ENCODE data around the gene APH1B. TPM values are rescaled to one million over a fixed set of nuclear protein-coding genes. Genes with fewer than 3 reads are reported as not detected.
A peak's percentile ranks its signal among the peaks of the same experiment; 100 is the strongest.
"Not testable (repeated sequence)": the region's sequence is repeated elsewhere in the genome, so short reads cannot be mapped to it uniquely, and the experiment has no call there.

Gene APH1B
- total and polyA plus RNA-seq, 3 experiments from 2014 or later: 6.7 to 13.1 (median 9.2) TPM

DNA sequence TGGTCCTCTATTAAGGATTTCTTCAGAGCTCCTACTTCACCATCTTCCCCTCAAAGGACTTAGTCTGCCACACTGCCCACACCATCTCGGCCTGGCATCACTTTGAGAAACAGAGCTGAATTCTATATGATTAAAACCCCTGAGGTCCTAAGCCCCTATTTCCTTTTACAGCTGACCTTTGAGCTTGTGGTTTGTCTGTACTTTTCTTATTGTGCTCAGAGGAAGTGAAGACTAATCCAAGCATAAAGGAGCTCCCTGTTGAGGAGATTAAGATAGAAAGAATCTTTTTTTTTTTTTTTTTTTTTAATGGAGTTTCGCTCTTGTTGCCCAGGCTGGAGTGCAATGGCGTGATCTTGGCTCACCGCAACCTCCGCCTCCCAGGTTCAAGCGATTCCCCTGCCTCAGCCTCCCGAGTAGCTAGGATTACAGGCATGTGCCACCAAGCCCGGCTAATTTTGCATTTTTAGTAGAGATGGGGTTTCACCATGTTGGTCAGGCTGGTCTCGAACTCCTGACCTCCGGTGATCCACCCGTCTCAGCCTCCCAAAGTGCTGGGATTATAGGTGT, 65.7 kb downstream of the APH1B start:
- H3K4me1 ChIP-seq (ENCODE audit: insufficient read depth, low read length); H3K36me3 Mint-ChIP-seq; CTCF ChIA-PET; H3K9me3 ChIP-seq (ENCODE audit: low read length); H3K27ac Mint-ChIP-seq; H3K4me3 Mint-ChIP-seq; H3K4me3 ChIP-seq (ENCODE audit: low read length); H3K36me3 ChIP-seq (ENCODE audit: insufficient read depth, low read length); H3K9me3 Mint-ChIP-seq; DNase-seq; H3K4me1 Mint-ChIP-seq; H3K27ac ChIP-seq (ENCODE audit: low read depth, low read length); H3K27me3 ChIP-seq (ENCODE audit: insufficient read depth, low read length, poor library complexity, severe bottlenecking): not testable (repeated sequence)
- peaks cover 12 to 46% of the 10 kb centered on the region in 2 donors for H3K27me3 Mint-ChIP-seq
- POLR2A ChIA-PET: interaction anchor here (0.6 kb wide), 1 partner anchor 806 kb away, joined by 9 read pairs; no protein-coding TSS in a partner anchor

DNA sequence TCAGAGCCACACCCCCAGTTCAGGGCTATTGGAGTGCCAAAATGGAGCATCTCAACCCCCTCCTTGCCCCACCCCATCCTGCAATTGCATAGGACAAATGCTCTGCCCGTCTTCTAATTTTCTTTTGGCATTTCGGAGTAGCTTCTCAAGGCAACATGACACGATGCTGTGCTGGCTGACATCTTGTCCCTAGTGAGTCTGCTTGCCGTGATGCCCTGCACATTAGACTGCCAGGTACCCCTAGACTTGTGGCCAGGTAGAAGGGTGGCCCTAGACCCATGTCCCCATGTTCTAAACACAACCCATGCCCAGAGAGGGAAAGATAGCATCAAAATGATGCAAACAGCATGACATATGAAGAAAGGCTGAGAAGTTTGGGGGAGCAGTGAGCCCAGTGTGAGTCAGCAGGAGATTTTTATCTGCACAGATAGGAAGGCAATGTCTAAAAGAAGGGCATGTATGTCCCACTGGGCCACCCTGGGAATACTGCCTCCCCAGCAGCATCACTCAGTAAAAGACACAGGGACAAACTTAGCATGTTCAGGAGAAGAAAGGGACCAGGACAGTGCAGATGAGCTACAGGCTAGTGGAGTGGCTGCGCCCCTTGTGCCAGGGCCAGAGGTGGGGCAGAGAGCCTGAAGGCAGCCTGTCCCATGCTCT, 67.5 kb downstream of the APH1B start:
- Mint-ChIP-seq H3K4me3 (no peak overlapping the region), H3K4me1 (no peaks in the 10 kb centered on the region), H3K9me3 (no peaks in the 10 kb centered on the region), H3K27me3 (peaks cover 12 to 42% of the 10 kb centered on the region in 2 donors), H3K27ac (no peak overlapping the region), H3K36me3 (no peaks in the 10 kb centered on the region)
- CTCF ChIA-PET: no interaction called here
- no peak overlapping the region for H3K4me3 ChIP-seq (ENCODE audit: low read length)
- no peaks in the 10 kb centered on the region for H3K36me3 ChIP-seq (ENCODE audit: insufficient read depth, low read length)
- POLR2A ChIA-PET: no interaction called here
- H3K27ac ChIP-seq (ENCODE audit: low read depth, low read length): peak overlapping the region; percentile 16
- no peaks in the 10 kb centered on the region for H3K27me3 ChIP-seq (ENCODE audit: insufficient read depth, low read length, poor library complexity, severe bottlenecking)
- DNase-seq: no peak
- no peaks in the 10 kb centered on the region for H3K9me3 ChIP-seq (ENCODE audit: low read length)
- no peaks in the 10 kb centered on the region for H3K4me1 ChIP-seq (ENCODE audit: insufficient read depth, low read length)

DNA sequence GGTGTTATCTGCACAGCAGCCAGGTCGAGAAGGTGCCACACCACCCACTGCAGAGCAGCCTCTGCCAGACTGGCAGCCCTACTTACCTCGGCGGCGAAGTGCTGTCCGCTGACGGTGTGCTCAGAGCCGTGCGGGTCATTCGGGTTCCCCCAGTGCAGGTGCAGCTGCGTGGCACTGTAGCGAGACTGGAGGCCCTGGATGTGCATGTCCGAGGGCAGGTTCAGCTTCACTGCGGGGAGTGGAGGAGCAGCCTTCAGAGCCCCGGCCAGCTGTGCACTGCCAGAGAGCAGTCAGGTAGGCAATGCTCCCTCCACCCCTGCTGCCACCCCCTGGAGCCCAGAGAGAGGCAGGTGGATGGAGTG, 68.0 kb downstream of the APH1B start:
- H3K9me3 Mint-ChIP-seq: no peaks in the 10 kb centered on the region
- ChIA-PET POLR2A (no interaction called here), CTCF (no interaction called here)
- H3K4me3 Mint-ChIP-seq: no peak overlapping the region
- H3K36me3 Mint-ChIP-seq: no peaks in the 10 kb centered on the region
- Histone ChIP-seq H3K27ac (ENCODE audit: low read depth, low read length) (no peak overlapping the region), H3K27me3 (ENCODE audit: insufficient read depth, low read length, poor library complexity, severe bottlenecking) (no peaks in the 10 kb centered on the region), H3K4me1 (ENCODE audit: insufficient read depth, low read length) (no peaks in the 10 kb centered on the region), H3K36me3 (ENCODE audit: insufficient read depth, low read length) (no peaks in the 10 kb centered on the region), H3K4me3 (ENCODE audit: low read length) (no peak overlapping the region), H3K9me3 (ENCODE audit: low read length) (no peaks in the 10 kb centered on the region)
- DNase-seq: no peak
- H3K27ac Mint-ChIP-seq: no peak overlapping the region
- no peaks in the 10 kb centered on the region for H3K4me1 Mint-ChIP-seq
- peaks cover 9 to 37% of the 10 kb centered on the region in 2 donors for H3K27me3 Mint-ChIP-seq

DNA sequence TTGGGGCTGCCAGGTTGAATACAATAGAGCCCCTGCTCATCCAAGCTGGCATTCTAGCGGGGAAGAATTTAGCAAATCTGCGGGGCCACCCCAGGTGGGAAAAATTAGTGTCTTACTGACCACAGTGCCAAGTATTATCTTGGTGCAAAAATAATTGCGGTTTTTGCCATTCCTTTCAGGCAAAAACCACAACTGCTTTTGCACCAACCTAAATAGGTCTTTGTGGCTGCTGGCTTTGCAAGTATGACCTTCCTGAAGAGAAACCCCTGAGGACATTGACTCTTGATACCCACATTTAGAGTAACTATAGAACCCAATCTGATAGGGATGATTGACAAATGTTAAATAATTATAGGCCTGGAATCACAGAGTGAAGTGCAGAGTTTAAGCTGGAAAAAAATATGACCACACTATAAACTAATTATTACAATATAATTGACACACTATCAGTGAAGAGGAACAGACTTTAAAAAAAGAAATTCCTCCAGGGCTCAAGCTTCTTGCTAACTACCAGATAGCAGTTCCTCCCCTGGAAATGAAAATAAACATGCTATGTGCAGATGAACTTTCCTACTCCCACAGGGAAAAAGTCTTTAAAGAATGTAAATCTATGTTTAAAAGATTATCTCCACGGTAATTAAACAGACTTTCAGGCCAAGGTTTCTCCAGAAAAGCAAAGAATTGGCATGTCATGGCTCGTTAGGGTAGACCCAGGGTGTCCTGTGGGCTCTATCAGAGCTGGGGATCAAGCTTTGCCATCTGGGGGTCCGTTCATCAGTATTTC, 69.9 kb downstream of the APH1B start:
- CTCF ChIA-PET: no interaction called here
- Histone ChIP-seq H3K4me3 (ENCODE audit: low read length) (no peak overlapping the region), H3K27ac (ENCODE audit: low read depth, low read length) (no peak overlapping the region), H3K9me3 (ENCODE audit: low read length) (no peaks in the 10 kb centered on the region), H3K36me3 (ENCODE audit: insufficient read depth, low read length) (no peaks in the 10 kb centered on the region), H3K27me3 (ENCODE audit: insufficient read depth, low read length, poor library complexity, severe bottlenecking) (no peaks in the 10 kb centered on the region), H3K4me1 (ENCODE audit: insufficient read depth, low read length) (no peaks in the 10 kb centered on the region)
- Mint-ChIP-seq H3K27ac (peak overlapping the region in 1 of 8 donors; percentile 44), H3K4me3 (no peak overlapping the region), H3K36me3 (no peaks in the 10 kb centered on the region), H3K4me1 (no peaks in the 10 kb centered on the region), H3K27me3 (peaks cover 11 to 24% of the 10 kb centered on the region in 2 donors), H3K9me3 (no peaks in the 10 kb centered on the region)
- no peak for DNase-seq
- POLR2A ChIA-PET: no interaction called here

DNA sequence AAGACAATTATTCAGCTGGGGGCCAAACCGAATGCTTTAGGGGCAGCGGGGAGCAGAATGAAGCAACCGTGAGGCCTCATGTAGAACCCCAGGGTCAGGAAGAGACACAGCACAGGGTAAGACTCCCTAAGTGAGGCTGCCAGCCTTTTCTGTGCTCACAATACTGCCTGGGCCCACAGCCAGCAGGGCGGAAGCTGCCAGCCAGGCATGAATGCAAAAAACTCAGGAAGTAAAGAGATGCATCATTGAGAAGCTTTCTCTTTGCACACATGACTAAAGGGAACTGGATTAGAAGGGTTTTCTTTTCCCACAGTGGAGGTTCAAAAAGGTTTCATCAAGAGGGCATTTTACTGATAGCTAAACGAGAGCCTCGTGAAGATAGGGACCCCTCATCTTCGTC, 71.0 kb downstream of the APH1B start:
- Histone ChIP-seq H3K27ac (ENCODE audit: low read depth, low read length) (no peak overlapping the region), H3K9me3 (ENCODE audit: low read length) (no peaks in the 10 kb centered on the region), H3K4me1 (ENCODE audit: insufficient read depth, low read length) (no peaks in the 10 kb centered on the region), H3K4me3 (ENCODE audit: low read length) (no peak overlapping the region), H3K36me3 (ENCODE audit: insufficient read depth, low read length) (no peaks in the 10 kb centered on the region), H3K27me3 (ENCODE audit: insufficient read depth, low read length, poor library complexity, severe bottlenecking) (no peaks in the 10 kb centered on the region)
- ChIA-PET POLR2A (no interaction called here), CTCF (interaction anchor here (1.0 kb wide), 1 partner anchor 8 kb away, joined by 4 read pairs; no protein-coding TSS in a partner anchor)
- no peak overlapping the region for H3K4me3 Mint-ChIP-seq
- H3K4me1 Mint-ChIP-seq: no peaks in the 10 kb centered on the region
- peaks cover 11 to 24% of the 10 kb centered on the region in 2 donors for H3K27me3 Mint-ChIP-seq
- no peaks in the 10 kb centered on the region for H3K36me3 Mint-ChIP-seq
- no peak overlapping the region for H3K27ac Mint-ChIP-seq
- no peaks in the 10 kb centered on the region for H3K9me3 Mint-ChIP-seq
- DNase-seq: no peak

DNA sequence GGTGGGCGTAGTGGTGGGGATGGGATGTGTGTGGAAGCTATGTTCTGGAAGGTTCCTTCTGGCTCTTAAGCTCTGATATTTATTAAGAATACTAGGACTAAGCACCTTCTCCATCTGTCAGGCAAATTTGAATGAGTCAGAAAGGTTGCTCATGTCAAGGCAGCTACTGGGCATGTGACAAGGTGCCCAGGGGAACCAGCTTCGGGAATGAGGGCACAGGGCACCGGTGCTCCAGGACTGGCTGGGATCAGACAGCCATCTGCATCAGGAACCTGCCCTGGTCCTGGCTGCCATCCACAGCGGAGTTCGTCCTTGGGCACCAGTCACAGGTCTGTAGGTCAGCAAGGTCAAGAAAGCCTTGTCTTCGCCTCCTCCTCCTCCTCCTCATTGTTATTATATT, 71.8 kb downstream of the APH1B start:
- H3K9me3 Mint-ChIP-seq: no peaks in the 10 kb centered on the region
- ChIA-PET CTCF (interaction anchor here (1.0 kb wide), 1 partner anchor 9 kb away, joined by 4 read pairs; no protein-coding TSS in a partner anchor), POLR2A (no interaction called here)
- no peaks in the 10 kb centered on the region for H3K36me3 Mint-ChIP-seq
- H3K36me3 ChIP-seq (ENCODE audit: insufficient read depth, low read length): no peaks in the 10 kb centered on the region
- no peaks in the 10 kb centered on the region for H3K27me3 ChIP-seq (ENCODE audit: insufficient read depth, low read length, poor library complexity, severe bottlenecking)
- no peaks in the 10 kb centered on the region for H3K9me3 ChIP-seq (ENCODE audit: low read length)
- H3K4me1 Mint-ChIP-seq: no peaks in the 10 kb centered on the region
- no peak overlapping the region for H3K4me3 Mint-ChIP-seq
- H3K27ac ChIP-seq (ENCODE audit: low read depth, low read length): no peak overlapping the region
- DNase-seq: no peak
- H3K27me3 Mint-ChIP-seq: peaks cover 9 to 23% of the 10 kb centered on the region in 2 donors
- H3K4me3 ChIP-seq (ENCODE audit: low read length): no peak overlapping the region
- no peak overlapping the region for H3K27ac Mint-ChIP-seq
- H3K4me1 ChIP-seq (ENCODE audit: insufficient read depth, low read length): no peaks in the 10 kb centered on the region

DNA sequence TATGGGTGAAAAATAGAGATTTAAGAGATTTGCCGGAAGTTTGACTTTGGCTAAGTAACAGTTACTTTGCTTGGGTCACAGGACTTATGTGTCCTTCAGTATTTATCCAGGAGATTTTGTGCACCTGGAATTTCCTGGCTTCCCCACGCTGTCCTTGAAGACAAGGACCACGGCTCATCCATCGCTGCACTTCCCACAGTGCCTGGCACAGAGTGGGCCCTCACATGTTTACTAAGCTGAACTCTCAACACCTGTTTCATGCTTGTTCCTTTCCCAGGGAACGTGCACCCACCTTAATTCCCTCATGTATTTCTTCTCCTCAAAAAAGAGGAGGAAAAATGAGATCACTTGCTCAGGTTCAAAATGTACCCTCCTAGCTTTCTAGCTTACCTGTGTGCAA, 72.2 kb downstream of the APH1B start:
- ChIA-PET CTCF (no interaction called here), POLR2A (no interaction called here)
- Histone ChIP-seq H3K9me3 (ENCODE audit: low read length) (no peaks in the 10 kb centered on the region), H3K27me3 (ENCODE audit: insufficient read depth, low read length, poor library complexity, severe bottlenecking) (no peaks in the 10 kb centered on the region), H3K27ac (ENCODE audit: low read depth, low read length) (no peak overlapping the region), H3K4me1 (ENCODE audit: insufficient read depth, low read length) (no peaks in the 10 kb centered on the region), H3K36me3 (ENCODE audit: insufficient read depth, low read length) (no peaks in the 10 kb centered on the region), H3K4me3 (ENCODE audit: low read length) (no peak overlapping the region)
- Mint-ChIP-seq H3K27me3 (peaks cover 9 to 23% of the 10 kb centered on the region in 2 donors), H3K9me3 (no peaks in the 10 kb centered on the region), H3K4me1 (no peaks in the 10 kb centered on the region), H3K27ac (no peak overlapping the region), H3K36me3 (no peaks in the 10 kb centered on the region), H3K4me3 (no peak overlapping the region)
- DNase-seq: no peak

DNA sequence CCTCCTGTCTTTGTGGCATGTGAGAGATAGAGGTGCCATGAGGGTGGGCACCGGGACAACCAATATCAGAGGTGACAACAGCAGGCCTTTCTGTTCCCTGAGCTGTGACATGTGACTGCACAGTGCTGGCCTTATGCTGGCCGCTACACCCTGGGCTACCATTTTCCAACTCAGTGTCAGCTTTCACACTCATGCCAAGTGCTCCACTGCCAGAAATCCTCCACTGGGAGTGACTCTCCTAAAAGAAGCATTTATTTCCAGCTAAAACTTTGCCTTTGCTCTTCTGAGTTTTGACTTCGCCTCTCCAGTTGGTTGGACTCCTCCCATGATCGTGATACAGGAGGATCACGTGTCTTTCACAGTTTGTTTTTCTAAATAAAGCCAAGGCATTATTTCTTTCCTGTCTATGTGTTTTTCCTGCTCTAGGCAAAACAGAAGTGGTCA, 72.8 kb downstream of the APH1B start:
- Histone ChIP-seq H3K36me3 (ENCODE audit: insufficient read depth, low read length) (no peaks in the 10 kb centered on the region), H3K27me3 (ENCODE audit: insufficient read depth, low read length, poor library complexity, severe bottlenecking) (no peaks in the 10 kb centered on the region), H3K4me1 (ENCODE audit: insufficient read depth, low read length) (no peaks in the 10 kb centered on the region), H3K27ac (ENCODE audit: low read depth, low read length) (no peak overlapping the region), H3K9me3 (ENCODE audit: low read length) (no peaks in the 10 kb centered on the region), H3K4me3 (ENCODE audit: low read length) (no peak overlapping the region)
- Mint-ChIP-seq H3K4me1 (no peaks in the 10 kb centered on the region), H3K27ac (no peak overlapping the region), H3K9me3 (no peaks in the 10 kb centered on the region), H3K36me3 (no peaks in the 10 kb centered on the region), H3K4me3 (no peak overlapping the region), H3K27me3 (peaks cover 9 to 18% of the 10 kb centered on the region in 2 donors)
- no peak for DNase-seq
- ChIA-PET POLR2A (no interaction called here), CTCF (no interaction called here)
